BJ (cell line): ENCODE measurements around the gene RXRG. TPM values are rescaled to one million over a fixed set of nuclear protein-coding genes. Genes with fewer than 3 reads are reported as not detected.

ENCODE experiments used
- CTCF ChIA-PET: fragments of 350-600 bp; formaldehyde crosslinking; extraction: SDS; loops from one replicate; lab custom pipeline; 2021; ENCODE audit warnings: antibody characterized with exemption, inconsistent platforms; lab: Yijun Ruan, JAX
- POLR2A ChIA-PET: fragments of 300-600 bp; sonication (Branson Sonifier 250); formaldehyde crosslinking; extraction: SDS; loops from one replicate; lab custom pipeline; 2021; ENCODE audit warnings: antibody characterized with exemption; lab: Charles Lee
- DNase-seq: peaks from one replicate; pipeline ENCODE4 v3.0.0-alpha.2; 2011; ENCODE audit warnings: low read depth
- H3K27me3 ChIP-seq: 2 replicates; pipeline ENCODE4 v1.6.0; 2011; ENCODE audit warnings: low read length; ENCODE audit not compliant: control insufficient read depth, insufficient read depth
- H3K36me3 ChIP-seq: 2 replicates; pipeline ENCODE4 v1.5.1; 2011; ENCODE audit warnings: low read length; ENCODE audit not compliant: control insufficient read depth, insufficient read depth
- H3K4me3 ChIP-seq: 2 replicates; pipeline ENCODE4 v1.5.1; 2011; ENCODE audit warnings: low read depth, mild to moderate bottlenecking, control low read depth, low read length
- polyA plus RNA-seq: library from polyadenylated mRNA; depleted of rRNA; stranded (reverse); fragments of >200 nt; gene quantifications from 2 replicates; pipeline ENCODE4 v1.2.3, GENCODE V29; 2011
- TF ChIP-seq, protein P1 (sequence below): IDR thresholded peaks from 2 replicates; pipeline ENCODE4 v1.5.1; 2011; ENCODE audit warnings: low read depth, mild to moderate bottlenecking, control low read depth, inconsistent platforms, low read length, moderate library complexity; ENCODE audit not compliant: insufficient read depth

RXRG gene
- polyA plus RNA-seq, 1 experiment, result not detected

DNA sequence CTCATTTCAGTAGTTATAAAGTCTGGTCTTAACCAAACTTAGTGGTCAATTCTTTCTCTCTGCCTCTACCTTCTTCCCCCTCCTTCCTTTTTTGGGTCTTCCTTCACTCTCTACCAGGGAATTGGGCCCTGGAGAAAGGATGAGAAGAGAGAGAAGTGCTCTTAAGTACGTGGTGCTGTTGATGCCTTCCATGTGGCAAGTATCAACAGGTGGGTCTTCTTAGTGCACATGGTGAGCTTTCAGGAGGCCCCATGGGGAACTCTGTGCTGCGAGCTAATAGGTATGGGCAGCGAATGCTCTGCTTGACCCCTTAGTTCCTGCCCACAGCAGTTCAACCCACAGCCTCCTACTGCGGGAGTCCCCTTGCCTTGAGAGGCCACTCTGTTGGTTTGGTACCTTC is 49.0 kb downstream of the RXRG start:
- no peak for DNase-seq
- Histone ChIP-seq H3K27me3 (peaks cover 14% of the 10 kb centered on the region), H3K36me3 (no peaks in the 10 kb centered on the region), H3K4me3 (no peak overlapping the region)
- CTCF ChIA-PET, result interaction anchor here (1.0 to 8.8 kb wide), 4 partner anchors 13 to 201 kb away, joined by 3 to 236 read pairs (median 46); no protein-coding TSS in a partner anchor
- POLR2A ChIA-PET, result no interaction called here
- TF ChIP-seq, protein P1, sequence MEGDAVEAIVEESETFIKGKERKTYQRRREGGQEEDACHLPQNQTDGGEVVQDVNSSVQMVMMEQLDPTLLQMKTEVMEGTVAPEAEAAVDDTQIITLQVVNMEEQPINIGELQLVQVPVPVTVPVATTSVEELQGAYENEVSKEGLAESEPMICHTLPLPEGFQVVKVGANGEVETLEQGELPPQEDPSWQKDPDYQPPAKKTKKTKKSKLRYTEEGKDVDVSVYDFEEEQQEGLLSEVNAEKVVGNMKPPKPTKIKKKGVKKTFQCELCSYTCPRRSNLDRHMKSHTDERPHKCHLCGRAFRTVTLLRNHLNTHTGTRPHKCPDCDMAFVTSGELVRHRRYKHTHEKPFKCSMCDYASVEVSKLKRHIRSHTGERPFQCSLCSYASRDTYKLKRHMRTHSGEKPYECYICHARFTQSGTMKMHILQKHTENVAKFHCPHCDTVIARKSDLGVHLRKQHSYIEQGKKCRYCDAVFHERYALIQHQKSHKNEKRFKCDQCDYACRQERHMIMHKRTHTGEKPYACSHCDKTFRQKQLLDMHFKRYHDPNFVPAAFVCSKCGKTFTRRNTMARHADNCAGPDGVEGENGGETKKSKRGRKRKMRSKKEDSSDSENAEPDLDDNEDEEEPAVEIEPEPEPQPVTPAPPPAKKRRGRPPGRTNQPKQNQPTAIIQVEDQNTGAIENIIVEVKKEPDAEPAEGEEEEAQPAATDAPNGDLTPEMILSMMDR, result no peak

- peaks cover 15% of the 10 kb centered on the region for H3K27me3 ChIP-seq
- no peak overlapping the region for H3K4me3 ChIP-seq
- POLR2A ChIA-PET, result no interaction called here
- DNase-seq, result no peak
- TF ChIP-seq, protein P1, result no peak
- no peaks in the 10 kb centered on the region for H3K36me3 ChIP-seq
- CTCF ChIA-PET, result interaction anchor here (1.0 to 8.8 kb wide), 5 partner anchors 13 to 201 kb away, joined by 3 to 236 read pairs (median 38); no protein-coding TSS in a partner anchor
Measured at GRCh38 chr1:165395478-165395877, 49.4 kb downstream of the RXRG start.

GRCh38 chr1:165392634-165393571 is 52.0 kb downstream of the RXRG start:
- no peaks in the 10 kb centered on the region for H3K36me3 ChIP-seq
- ChIA-PET POLR2A (no interaction called here), CTCF (interaction anchor here (0.6 to 8.8 kb wide), 18 partner anchors 10 to 279 kb away, joined by 3 to 236 read pairs (median 6); no protein-coding TSS in a partner anchor)
- peaks cover 19% of the 10 kb centered on the region for H3K27me3 ChIP-seq
- no peak overlapping the region for H3K4me3 ChIP-seq
- peak; percentile 60 for DNase-seq
- TF ChIP-seq, protein P1, result peak; percentile 96

GRCh38 chr1:165389609-165390008 is 55.3 kb downstream of the RXRG start:
- Histone ChIP-seq H3K36me3 (no peaks in the 10 kb centered on the region), H3K4me3 (no peak overlapping the region), H3K27me3 (peaks cover 16% of the 10 kb centered on the region)
- ChIA-PET CTCF (interaction anchor here (2.4 to 2.8 kb wide), 3 partner anchors 9 to 203 kb away, joined by 9 to 12 read pairs (median 9); no protein-coding TSS in a partner anchor), POLR2A (interaction anchor here (0.7 kb wide), 1 partner anchor 208 kb away, joined by 3 read pairs; no protein-coding TSS in a partner anchor)
- TF ChIP-seq, protein P1, result no peak
- DNase-seq, result no peak

DNA sequence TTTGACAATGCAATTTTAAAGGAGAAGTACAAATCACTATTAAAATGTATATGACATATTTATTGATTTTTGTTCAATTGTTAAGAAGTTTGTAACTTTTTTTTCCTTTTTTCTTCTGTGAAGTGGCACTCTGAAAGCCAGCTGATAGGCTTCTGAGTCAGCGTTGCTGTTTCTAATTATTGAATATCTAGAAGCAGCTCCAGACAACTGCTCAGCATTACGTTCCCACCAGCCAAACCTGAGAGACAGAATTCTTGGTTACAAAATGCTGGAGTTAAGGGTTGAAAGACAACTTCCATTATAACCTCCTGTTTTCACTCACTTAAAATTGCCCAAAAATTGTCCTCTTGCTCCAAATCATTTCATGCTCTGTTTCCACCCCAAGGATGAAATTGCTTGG is 57.0 kb downstream of the RXRG start:
- Histone ChIP-seq H3K36me3 (no peaks in the 10 kb centered on the region), H3K4me3 (no peak overlapping the region), H3K27me3 (peaks cover 16% of the 10 kb centered on the region)
- DNase-seq, result no peak
- TF ChIP-seq, protein P1, result no peak
- POLR2A ChIA-PET, result no interaction called here
- CTCF ChIA-PET, result interaction anchor here (1.3 to 2.8 kb wide), 4 partner anchors 11 to 205 kb away, joined by 8 to 12 read pairs (median 9); no protein-coding TSS in a partner anchor
